HUES48 (cell line): ENCODE results near the gene KCNJ1.

Experiments used
- H3K27ac ChIP-seq: one replicate; pipeline ENCODE4 v1.7.0; 2013; ENCODE audit warnings: low read depth, low read length, inconsistent platforms
- H3K27me3 ChIP-seq: 2 replicates; pipeline ENCODE4 v1.6.1; 2013; ENCODE audit warnings: mild to moderate bottlenecking, low read length; ENCODE audit not compliant: control insufficient read depth, insufficient read depth
- H3K36me3 ChIP-seq: 2 replicates; pipeline ENCODE4 v1.6.1; 2013; ENCODE audit warnings: low read length; ENCODE audit not compliant: control insufficient read depth, insufficient read depth
- H3K4me1 ChIP-seq: 2 replicates; pipeline ENCODE4 v1.6.1; 2013; ENCODE audit warnings: mild to moderate bottlenecking, low read length; ENCODE audit not compliant: control insufficient read depth, insufficient read depth
- H3K4me3 ChIP-seq: 2 replicates; pipeline ENCODE4 v1.5.1; 2013; ENCODE audit warnings: mild to moderate bottlenecking, low read depth, low read length
- H3K9ac ChIP-seq: 2 replicates; pipeline ENCODE4 v1.6.1; 2013; ENCODE audit warnings: mild to moderate bottlenecking, low read depth, low read length, moderate library complexity
- H3K9me3 ChIP-seq: 2 replicates; pipeline ENCODE4 v1.6.1; 2013; ENCODE audit warnings: low read length; ENCODE audit not compliant: control insufficient read depth, insufficient read depth

Gene KCNJ1

GRCh38 chr11:128900468-128900867 lies 33.4 kb upstream of the KCNJ1 start:
- Histone ChIP-seq H3K4me3 (no peak overlapping the region), H3K27ac (no peak overlapping the region), H3K36me3 (no peaks in the 10 kb centered on the region), H3K9me3 (no peaks in the 10 kb centered on the region), H3K9ac (no peak overlapping the region), H3K27me3 (peaks cover 96% of the 10 kb centered on the region), H3K4me1 (peaks cover 38% of the 10 kb centered on the region)

GRCh38 chr11:128898580-128899344 lies 31.7 kb upstream of the KCNJ1 start:
- Histone ChIP-seq H3K27ac (no peak overlapping the region), H3K27me3 (peaks cover 92% of the 10 kb centered on the region), H3K9ac (no peak overlapping the region), H3K9me3 (no peaks in the 10 kb centered on the region), H3K4me1 (peaks cover 27% of the 10 kb centered on the region), H3K36me3 (no peaks in the 10 kb centered on the region), H3K4me3 (no peak overlapping the region)

- Histone ChIP-seq H3K4me3 (no peak overlapping the region), H3K9me3 (no peaks in the 10 kb centered on the region), H3K27me3 (peaks cover 92% of the 10 kb centered on the region)
These were observed 30.7 kb upstream of the KCNJ1 start for GRCh38 chr11:128897826-128898225.

GRCh38 chr11:128896356-128896755 lies 29.3 kb upstream of the KCNJ1 start:
- Histone ChIP-seq H3K27ac (no peak overlapping the region), H3K9ac (no peak overlapping the region), H3K9me3 (no peaks in the 10 kb centered on the region), H3K4me3 (no peak overlapping the region), H3K27me3 (peaks cover 92% of the 10 kb centered on the region), H3K4me1 (peaks cover 19% of the 10 kb centered on the region), H3K36me3 (no peaks in the 10 kb centered on the region)

More at GRCh38 chr11:128897826-128898225, 30.7 kb upstream of the KCNJ1 start:
- H3K36me3 ChIP-seq, result no peaks in the 10 kb centered on the region
- H3K9ac ChIP-seq, result no peak overlapping the region
- no peak overlapping the region for H3K27ac ChIP-seq
- peaks cover 20% of the 10 kb centered on the region for H3K4me1 ChIP-seq

GRCh38 chr11:128895526-128895925 lies 28.4 kb upstream of the KCNJ1 start:
- H3K9me3 ChIP-seq, result no peaks in the 10 kb centered on the region
- peaks cover 90% of the 10 kb centered on the region for H3K27me3 ChIP-seq
- H3K36me3 ChIP-seq, result no peaks in the 10 kb centered on the region
- H3K4me3 ChIP-seq, result no peak overlapping the region
- H3K9ac ChIP-seq, result no peak overlapping the region
- H3K27ac ChIP-seq, result no peak overlapping the region
- H3K4me1 ChIP-seq, result peaks cover 17% of the 10 kb centered on the region

GRCh38 chr11:128894685-128895084 lies 27.6 kb upstream of the KCNJ1 start:
- Histone ChIP-seq H3K9me3 (no peaks in the 10 kb centered on the region), H3K4me3 (no peak overlapping the region), H3K27me3 (peaks cover 90% of the 10 kb centered on the region), H3K9ac (no peak overlapping the region), H3K36me3 (no peaks in the 10 kb centered on the region), H3K4me1 (peaks cover 22% of the 10 kb centered on the region), H3K27ac (no peak overlapping the region)

- Histone ChIP-seq H3K36me3 (no peaks in the 10 kb centered on the region), H3K9me3 (no peaks in the 10 kb centered on the region), H3K27me3 (peaks cover 90% of the 10 kb centered on the region), H3K27ac (no peak overlapping the region), H3K4me3 (no peak overlapping the region), H3K4me1 (peaks cover 22% of the 10 kb centered on the region), H3K9ac (no peak overlapping the region)
These were observed 27.2 kb upstream of the KCNJ1 start for GRCh38 chr11:128894286-128894681.

- H3K27ac ChIP-seq, result no peak overlapping the region
- H3K36me3 ChIP-seq, result no peaks in the 10 kb centered on the region
- peaks cover 90% of the 10 kb centered on the region for H3K27me3 ChIP-seq
- H3K4me1 ChIP-seq, result peaks cover 22% of the 10 kb centered on the region
- H3K4me3 ChIP-seq, result no peak overlapping the region
- H3K9ac ChIP-seq, result no peak overlapping the region
- no peaks in the 10 kb centered on the region for H3K9me3 ChIP-seq
These were observed 26.6 kb upstream of the KCNJ1 start for GRCh38 chr11:128893578-128894285.

- no peaks in the 10 kb centered on the region for H3K36me3 ChIP-seq
- no peak overlapping the region for H3K27ac ChIP-seq
- peaks cover 29% of the 10 kb centered on the region for H3K4me1 ChIP-seq
- no peak overlapping the region for H3K9ac ChIP-seq
- H3K9me3 ChIP-seq, result no peaks in the 10 kb centered on the region
- H3K27me3 ChIP-seq, result peaks cover 90% of the 10 kb centered on the region
- H3K4me3 ChIP-seq, result no peak overlapping the region
These were observed 25.9 kb upstream of the KCNJ1 start for GRCh38 chr11:128892866-128893565.

GRCh38 chr11:128891913-128892398 lies 24.9 kb upstream of the KCNJ1 start:
- Histone ChIP-seq H3K27me3 (peaks cover 93% of the 10 kb centered on the region), H3K4me1 (peaks cover 32% of the 10 kb centered on the region), H3K27ac (no peak overlapping the region), H3K9ac (no peak overlapping the region), H3K36me3 (no peaks in the 10 kb centered on the region), H3K9me3 (no peaks in the 10 kb centered on the region), H3K4me3 (peak overlapping the region; percentile 36)
